ENCODE results near the gene DTX1. TPM values are rescaled to one million over a fixed set of nuclear protein-coding genes. Genes with fewer than 3 reads are reported as not detected.

Gene DTX1
- total and polyA plus RNA-seq, 4 donors: 2.1 to 33.2 (median 10.0) TPM

GRCh38 chr12:113090740-113091139, 34.2 kb downstream of the DTX1 start:
- no peak overlapping the region for H3K4me3 ChIP-seq (ENCODE audit: low read depth in 1 of 3, low read length in 3 of 3)
- H3K27me3 ChIP-seq (ENCODE audit: control insufficient read depth in 4 of 4, insufficient read depth in 4 of 4, low read length in 3 of 4): no peaks in the 10 kb centered on the region
- H3K36me3 ChIP-seq (ENCODE audit: control insufficient read depth in 4 of 4, insufficient read depth in 3 of 4, low read depth in 1 of 4, low read length in 3 of 4): peaks cover 0 to 4% (median 0%) of the 10 kb centered on the region in 4 donors
- WGBS: 86% methylated on average over 21 of the region's 21 CpGs
- no peak for DNase-seq (ENCODE audit: low spot score)
- TF ChIP-seq RXRA (IDR thresholded peaks at IDR 0.05): no peak
- TF ChIP-seq RAD21 (IDR thresholded peaks at IDR 0.05): no peak
- TF ChIP-seq MAX (IDR thresholded peaks at IDR 0.05): no peak
- no peak for TF ChIP-seq HNF4A (conservative IDR thresholded peaks at IDR 0.05)
- TF ChIP-seq HNF4G (IDR thresholded peaks at IDR 0.05): no peak
- TF ChIP-seq SP1 (IDR thresholded peaks at IDR 0.05): no peak
- no peak for TF ChIP-seq ZBTB33 (IDR thresholded peaks at IDR 0.05)
- TF ChIP-seq JUND (IDR thresholded peaks at IDR 0.05): no peak
- no peak for TF ChIP-seq CTCF (IDR thresholded peaks at IDR 0.05; ENCODE audit: low read depth, low read length, missing input control)
- TF ChIP-seq EGR1 (IDR thresholded peaks at IDR 0.05; ENCODE audit: low read depth in 2 of 2): no peak
- no peak for TF ChIP-seq ATF3 (IDR thresholded peaks at IDR 0.05)
- no peak for TF ChIP-seq GABPA (IDR thresholded peaks at IDR 0.05 in 1 of 2, conservative IDR thresholded peaks at IDR 0.05 in 1 of 2)
- no peak for TF ChIP-seq NR2F2 (IDR thresholded peaks at IDR 0.05)
- no peak for TF ChIP-seq FOXA2 (IDR thresholded peaks at IDR 0.05)
- no peak for TF ChIP-seq FOXA1 (IDR thresholded peaks at IDR 0.05)
- TF ChIP-seq TAF1 (conservative IDR thresholded peaks at IDR 0.05): no peak
- TF ChIP-seq YY1 (IDR thresholded peaks at IDR 0.05): no peak
- no peak for TF ChIP-seq REST (IDR thresholded peaks at IDR 0.05)
- peaks cover 0 to 17% (median 13%) of the 10 kb centered on the region in 4 donors for H3K4me1 ChIP-seq (ENCODE audit: control insufficient read depth in 4 of 4, insufficient read depth in 4 of 4, low read length in 3 of 4)
- H3K9me3 ChIP-seq (ENCODE audit: control insufficient read depth in 4 of 4, low read length in 3 of 4): no peaks in the 10 kb centered on the region
- H3K27ac ChIP-seq (ENCODE audit: low read depth in 1 of 2, low read length in 2 of 2): no peak overlapping the region
- no peak overlapping the region for H3K9ac ChIP-seq (ENCODE audit: low read depth in 1 of 2, low read length in 2 of 2)

Data from liver (tissue), 9 donors.